SKM-1 treated with dmso at 0.1 percent for 144 hours (cell line): Measurements from ENCODE around the gene DDR2.

Source experiments
- DNase-seq: peaks from one replicate; lab custom pipeline; 2025; ENCODE audit not compliant: unreplicated experiment; lab: John Stamatoyannopoulos, UW

Gene DDR2

GRCh38 chr1:162629077-162629627, 3.1 kb upstream of the DDR2 start:
- no peak for DNase-seq

GRCh38 chr1:162629651-162630050, 2.6 kb upstream of the DDR2 start:
- no peak for DNase-seq

- no peak for DNase-seq
Observed at GRCh38 chr1:162631546-162632191, 595 bp upstream of the DDR2 start.

GRCh38 chr1:162632698-162633080, 425 bp downstream of the DDR2 start:
- DNase-seq, result no peak

- DNase-seq, result no peak
Observed at GRCh38 chr1:162633081-162633762, 958 bp downstream of the DDR2 start.

GRCh38 chr1:162635418-162635817, 3.2 kb downstream of the DDR2 start:
- no peak for DNase-seq

GRCh38 chr1:162639718-162640117, 7.5 kb downstream of the DDR2 start:
- DNase-seq, result no peak

DNA sequence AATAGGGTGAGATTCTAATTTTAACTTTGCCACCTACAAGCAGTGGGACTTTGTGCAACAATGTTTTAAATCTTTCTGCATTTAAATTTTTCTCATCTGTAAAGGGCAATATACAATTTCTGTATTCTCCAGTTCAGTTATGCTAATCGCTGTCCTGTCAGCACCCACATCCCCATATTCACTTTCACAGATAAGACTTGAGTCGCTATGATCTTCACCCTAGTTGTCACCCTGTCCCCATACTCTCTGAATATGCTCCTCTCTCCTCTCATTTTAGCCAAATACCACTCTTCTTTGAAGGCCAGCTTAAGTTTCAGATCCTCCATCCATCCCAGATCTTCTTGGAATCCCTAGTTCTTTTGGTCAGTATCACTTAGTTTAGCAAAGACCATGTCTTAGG, 8.8 kb downstream of the DDR2 start:
- no peak for DNase-seq

GRCh38 chr1:162644986-162645314, 12.7 kb downstream of the DDR2 start:
- no peak for DNase-seq

- DNase-seq, result no peak
Observed at GRCh38 chr1:162645666-162646065, 13.4 kb downstream of the DDR2 start.

- DNase-seq, result no peak
Observed at GRCh38 chr1:162649583-162649982, 17.3 kb downstream of the DDR2 start.

DNA sequence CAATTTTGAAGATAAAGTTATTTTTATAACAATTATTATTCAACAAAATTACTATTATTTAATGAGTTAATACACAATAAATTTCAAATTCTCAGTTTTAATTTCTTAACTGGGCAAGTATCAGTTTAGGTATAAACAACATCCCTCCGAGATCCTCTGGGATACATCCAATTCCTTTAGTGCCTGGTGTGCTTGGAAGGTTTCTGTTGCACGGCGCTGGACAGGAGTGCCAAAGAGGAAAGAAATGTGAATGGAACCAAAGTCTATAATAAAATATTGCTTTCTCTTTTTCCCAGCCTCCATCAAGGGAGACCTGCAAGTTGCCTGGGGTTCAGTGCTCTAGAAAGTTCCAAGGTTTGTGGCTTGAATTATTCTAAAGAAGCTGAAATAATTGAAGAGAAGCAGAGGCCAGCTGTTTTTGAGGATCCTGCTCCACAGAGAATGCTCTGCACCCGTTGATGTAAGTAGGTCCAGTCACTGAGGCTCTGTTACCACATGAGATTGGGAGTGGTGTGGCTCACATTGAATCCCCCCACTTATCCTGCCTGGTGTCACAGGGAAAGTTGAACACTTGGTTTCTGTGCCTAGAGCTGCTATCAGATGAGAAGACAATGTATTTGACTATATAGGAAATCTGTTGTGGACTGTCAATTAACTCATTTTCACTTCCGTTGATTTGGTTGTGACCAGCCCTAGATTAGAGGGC, 22.8 kb downstream of the DDR2 start:
- DNase-seq, result no peak

DNA sequence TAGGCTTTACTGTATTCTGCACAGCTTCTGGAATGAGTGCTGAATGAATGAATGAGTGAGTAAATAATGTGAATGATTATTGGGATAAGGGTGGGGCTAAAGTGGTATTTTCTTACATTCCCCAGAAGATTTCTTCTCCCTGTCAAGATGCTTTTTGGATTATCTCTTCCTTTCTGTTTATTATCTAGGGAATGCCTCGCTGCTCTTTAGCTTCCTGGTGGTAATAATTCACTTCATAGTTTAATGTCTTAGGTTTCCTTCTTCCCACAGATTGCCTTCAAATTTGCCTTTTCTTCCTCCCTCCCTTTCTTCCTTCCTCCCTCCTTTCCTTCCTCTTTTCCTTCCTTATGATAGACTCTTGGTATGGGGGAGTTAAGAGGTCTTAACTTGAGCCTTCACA, 24.0 kb downstream of the DDR2 start:
- no peak for DNase-seq

GRCh38 chr1:162660574-162660973, 28.3 kb downstream of the DDR2 start:
- no peak for DNase-seq

DNA sequence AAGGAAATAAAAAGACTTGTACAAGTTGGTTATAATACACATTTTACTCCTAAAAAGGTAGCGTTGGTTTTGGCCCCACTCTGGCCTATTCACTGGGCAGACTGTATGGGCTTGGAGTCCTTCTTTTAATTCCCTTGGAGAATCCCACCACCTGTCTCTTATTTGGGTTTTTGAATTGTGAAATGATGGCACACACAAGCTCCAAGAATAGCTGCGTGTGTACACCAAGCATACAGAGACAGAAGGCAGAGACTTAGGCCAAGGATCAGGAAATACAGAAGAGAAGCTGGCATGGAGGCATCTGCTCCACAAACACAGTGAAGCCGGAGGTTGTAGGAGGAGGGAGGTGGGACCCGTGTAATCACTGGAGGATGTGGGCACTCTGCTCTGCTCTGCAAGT, 29.1 kb downstream of the DDR2 start:
- DNase-seq, result no peak

GRCh38 chr1:162662013-162662412, 29.7 kb downstream of the DDR2 start:
- DNase-seq, result no peak

DNA sequence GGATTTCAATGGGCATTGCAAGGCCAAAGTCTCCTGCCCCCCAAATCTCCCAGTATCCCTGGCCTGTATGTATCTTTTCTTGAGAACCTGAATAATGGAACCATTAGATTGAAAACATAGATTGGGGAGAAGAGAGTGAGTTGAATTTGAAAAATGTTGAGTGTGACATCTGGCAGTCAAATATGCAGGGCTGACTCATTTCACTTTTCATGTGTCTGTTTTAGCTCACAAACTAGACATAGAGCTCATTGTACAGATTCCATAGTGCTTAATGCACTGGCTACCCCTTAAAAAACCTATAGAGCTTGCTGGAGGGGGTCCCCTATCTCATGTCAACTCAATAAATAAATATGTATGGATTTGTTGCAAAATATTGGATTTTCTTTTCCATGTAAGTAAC, 30.8 kb downstream of the DDR2 start:
- no peak for DNase-seq

GRCh38 chr1:162663589-162664106, 31.4 kb downstream of the DDR2 start:
- no peak for DNase-seq

GRCh38 chr1:162666006-162666645, 33.9 kb downstream of the DDR2 start:
- DNase-seq, result no peak

- no peak for DNase-seq
Observed at GRCh38 chr1:162667381-162668080, 35.3 kb downstream of the DDR2 start.
